PFSK-1 (cell line): ENCODE results near the gene PADI2.

Experiments
- FOXP2 ChIP-seq: optimal IDR thresholded peaks from 2 replicates; pipeline ENCODE3; 2011; ENCODE audit warnings: borderline replicate concordance, control low read depth, inconsistent platforms; ENCODE audit not compliant: insufficient read depth; ENCODE audit errors: extremely low read length, extremely low read depth
- POLR2AphosphoS5 ChIP-seq: IDR thresholded peaks from 2 replicates; pipeline ENCODE4 v1.6.1; 2012; ENCODE audit warnings: low read depth, mild to moderate bottlenecking, control low read depth, low read length, moderate library complexity
- SIN3A ChIP-seq: IDR thresholded peaks from 2 replicates; pipeline ENCODE4 v1.6.1; 2012; ENCODE audit warnings: mild to moderate bottlenecking, low read length, moderate library complexity, borderline replicate concordance; ENCODE audit not compliant: insufficient read depth
- TAF1 ChIP-seq: IDR thresholded peaks from 2 replicates; pipeline ENCODE4 v1.6.1; 2012; ENCODE audit warnings: low read length, control low read depth, borderline replicate concordance; ENCODE audit not compliant: insufficient read depth
- TF ChIP-seq, protein P1 (sequence below), 2 experiments: IDR thresholded peaks; 2 replicates each; pipeline versions ENCODE4 v1.6.1 to v1.8.0; 2011 to 2012; ENCODE audit warnings: low read depth in 2 of 2, low read length in 2 of 2, control low read depth in 1 of 2, inconsistent platforms in 1 of 2, mild to moderate bottlenecking in 1 of 2, moderate library complexity in 1 of 2; ENCODE audit not compliant: insufficient read depth in 1 of 2

Gene PADI2

DNA sequence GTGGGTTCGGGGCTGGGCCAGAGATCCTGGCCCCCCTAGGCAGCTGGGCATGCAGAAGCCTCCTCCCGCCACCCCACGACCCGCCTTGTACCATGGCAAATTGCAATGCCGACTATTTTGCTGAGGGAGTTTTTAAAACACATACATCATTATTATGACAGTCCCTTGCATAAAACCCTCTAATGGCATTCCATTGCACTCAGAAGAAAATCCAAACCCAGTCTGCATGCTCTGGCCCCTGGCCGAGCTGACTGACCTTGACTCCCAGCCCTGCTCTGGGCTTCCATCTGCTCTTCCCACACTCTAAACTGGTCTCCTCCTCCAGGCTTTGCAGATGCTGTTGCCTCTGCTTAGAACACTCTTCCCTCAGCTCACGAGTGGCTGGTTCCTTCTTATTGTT lies 28.0 kb downstream of the PADI2 start:
- TF ChIP-seq SIN3A, result no peak
- TF ChIP-seq FOXP2, result no peak
- TF ChIP-seq POLR2AphosphoS5, result no peak
- TF ChIP-seq, protein P1, sequence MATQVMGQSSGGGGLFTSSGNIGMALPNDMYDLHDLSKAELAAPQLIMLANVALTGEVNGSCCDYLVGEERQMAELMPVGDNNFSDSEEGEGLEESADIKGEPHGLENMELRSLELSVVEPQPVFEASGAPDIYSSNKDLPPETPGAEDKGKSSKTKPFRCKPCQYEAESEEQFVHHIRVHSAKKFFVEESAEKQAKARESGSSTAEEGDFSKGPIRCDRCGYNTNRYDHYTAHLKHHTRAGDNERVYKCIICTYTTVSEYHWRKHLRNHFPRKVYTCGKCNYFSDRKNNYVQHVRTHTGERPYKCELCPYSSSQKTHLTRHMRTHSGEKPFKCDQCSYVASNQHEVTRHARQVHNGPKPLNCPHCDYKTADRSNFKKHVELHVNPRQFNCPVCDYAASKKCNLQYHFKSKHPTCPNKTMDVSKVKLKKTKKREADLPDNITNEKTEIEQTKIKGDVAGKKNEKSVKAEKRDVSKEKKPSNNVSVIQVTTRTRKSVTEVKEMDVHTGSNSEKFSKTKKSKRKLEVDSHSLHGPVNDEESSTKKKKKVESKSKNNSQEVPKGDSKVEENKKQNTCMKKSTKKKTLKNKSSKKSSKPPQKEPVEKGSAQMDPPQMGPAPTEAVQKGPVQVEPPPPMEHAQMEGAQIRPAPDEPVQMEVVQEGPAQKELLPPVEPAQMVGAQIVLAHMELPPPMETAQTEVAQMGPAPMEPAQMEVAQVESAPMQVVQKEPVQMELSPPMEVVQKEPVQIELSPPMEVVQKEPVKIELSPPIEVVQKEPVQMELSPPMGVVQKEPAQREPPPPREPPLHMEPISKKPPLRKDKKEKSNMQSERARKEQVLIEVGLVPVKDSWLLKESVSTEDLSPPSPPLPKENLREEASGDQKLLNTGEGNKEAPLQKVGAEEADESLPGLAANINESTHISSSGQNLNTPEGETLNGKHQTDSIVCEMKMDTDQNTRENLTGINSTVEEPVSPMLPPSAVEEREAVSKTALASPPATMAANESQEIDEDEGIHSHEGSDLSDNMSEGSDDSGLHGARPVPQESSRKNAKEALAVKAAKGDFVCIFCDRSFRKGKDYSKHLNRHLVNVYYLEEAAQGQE (IDR thresholded peaks at IDR 0.05; ENCODE audit: insufficient read depth in 1 of 2, low read depth in 2 of 2, low read length in 2 of 2), result no peak
- no peak for TF ChIP-seq TAF1

DNA sequence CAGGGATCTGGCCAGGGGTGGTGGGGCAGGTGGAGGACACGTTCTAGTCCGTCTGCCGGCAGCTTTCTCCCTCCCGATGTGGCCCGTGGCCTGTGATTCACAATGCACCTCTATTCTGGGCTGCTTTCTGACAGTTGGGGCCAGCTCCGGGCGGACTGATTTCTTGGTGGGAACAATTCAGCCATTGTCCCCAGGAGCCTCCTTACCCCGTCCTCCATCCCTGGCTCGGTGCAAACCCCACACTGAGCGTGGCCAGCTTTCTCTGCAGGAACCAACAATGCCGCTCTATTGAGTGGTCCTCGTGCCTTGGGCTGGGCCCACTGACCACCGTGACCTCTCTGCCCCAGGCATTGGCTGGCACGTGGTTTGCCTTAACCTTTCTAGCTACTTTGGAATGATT lies 29.7 kb downstream of the PADI2 start:
- TF ChIP-seq FOXP2 (no peak), POLR2AphosphoS5 (no peak)

DNA sequence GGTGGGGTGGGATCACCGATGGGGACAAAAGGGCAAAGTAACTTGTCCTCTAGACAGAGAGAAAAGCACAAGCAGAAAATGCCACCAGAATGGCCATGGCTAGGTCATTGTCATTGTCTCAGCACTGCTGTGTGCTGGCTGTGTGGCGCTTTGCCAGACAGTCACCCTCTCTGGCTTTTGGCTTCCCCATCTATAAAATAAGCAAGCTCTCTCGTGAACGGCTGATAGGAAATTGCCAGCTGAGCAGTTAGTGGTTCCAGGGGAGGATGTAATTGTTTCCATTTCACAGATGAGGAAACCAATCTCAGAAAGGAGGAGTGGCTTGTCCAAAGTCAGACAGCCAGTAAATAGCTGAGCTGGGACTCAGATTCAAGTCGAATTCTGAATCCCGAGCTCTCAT lies 32.5 kb downstream of the PADI2 start:
- no peak for TF ChIP-seq SIN3A

DNA sequence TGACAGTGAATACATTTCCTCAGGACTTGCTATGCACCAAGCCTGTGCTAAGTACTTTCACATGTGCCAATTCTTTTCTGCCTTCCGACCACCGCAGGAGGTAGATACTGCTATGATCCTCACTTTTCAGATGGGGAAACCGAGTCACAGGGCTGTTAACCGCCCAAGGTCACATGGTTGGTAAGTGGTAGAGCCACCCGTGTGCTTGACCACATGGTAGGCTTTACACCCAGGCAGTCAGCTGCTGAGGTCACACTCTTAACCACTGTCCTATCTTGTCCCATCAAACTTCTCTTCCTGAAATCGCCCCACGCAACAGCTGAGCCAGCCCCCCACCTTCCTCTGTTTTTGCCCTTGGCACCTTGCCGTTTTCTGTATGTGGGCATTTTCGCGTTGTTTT lies 34.5 kb downstream of the PADI2 start:
- TF ChIP-seq, protein P1 (IDR thresholded peaks at IDR 0.05; ENCODE audit: insufficient read depth in 1 of 2, low read depth in 2 of 2, low read length in 2 of 2), result no peak
- TF ChIP-seq POLR2AphosphoS5 (no peak), FOXP2 (no peak), TAF1 (no peak), SIN3A (no peak)

DNA sequence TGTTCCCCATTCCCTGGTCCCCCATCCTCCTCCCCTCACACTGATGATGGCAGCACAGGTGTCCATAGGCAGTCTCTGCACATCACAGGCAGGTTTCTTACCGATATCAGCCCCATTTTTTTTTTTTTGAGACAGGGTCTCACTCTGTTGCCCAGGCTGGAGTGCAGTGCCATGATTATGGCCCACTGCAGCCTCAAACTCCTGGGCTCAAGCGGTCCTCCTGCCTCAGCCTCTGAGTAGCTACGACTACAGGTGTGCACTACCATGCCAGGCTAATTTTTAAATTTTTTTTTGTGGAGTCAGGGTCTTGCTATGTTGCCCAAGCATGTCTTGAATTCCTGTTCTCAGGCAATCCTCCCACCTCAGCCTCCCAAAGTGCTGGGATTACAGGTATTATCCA lies 36.5 kb downstream of the PADI2 start:
- TF ChIP-seq SIN3A, result no peak
- no peak for TF ChIP-seq POLR2AphosphoS5
- TF ChIP-seq TAF1, result no peak
- TF ChIP-seq, protein P1 (IDR thresholded peaks at IDR 0.05; ENCODE audit: insufficient read depth in 1 of 2, low read depth in 2 of 2, low read length in 2 of 2), result no peak
- no peak for TF ChIP-seq FOXP2

DNA sequence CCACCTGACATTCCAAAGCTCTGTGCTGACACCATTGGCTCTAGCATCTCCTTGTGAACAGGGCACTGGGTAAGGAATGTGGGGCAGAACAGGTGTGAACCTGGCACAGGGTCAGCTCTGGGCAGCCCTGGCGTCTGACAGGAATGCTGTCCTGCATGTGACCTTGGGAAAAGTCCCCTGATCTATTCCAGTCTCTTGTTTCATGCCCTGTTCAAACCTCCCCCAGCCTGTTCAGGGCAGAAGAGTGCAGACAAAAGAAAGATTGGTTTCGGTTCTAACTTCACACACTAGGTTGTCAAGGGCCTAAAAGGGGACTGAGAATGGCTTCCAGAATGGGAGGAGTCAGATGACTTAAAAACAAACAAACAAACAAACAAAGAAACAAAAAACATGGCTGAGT lies 37.8 kb downstream of the PADI2 start:
- TF ChIP-seq FOXP2 (no peak), POLR2AphosphoS5 (no peak), TAF1 (no peak), SIN3A (no peak)
- TF ChIP-seq, protein P1 (IDR thresholded peaks at IDR 0.05; ENCODE audit: insufficient read depth in 1 of 2, low read depth in 2 of 2, low read length in 2 of 2), result no peak
